T-cell (primary cell): ENCODE data around the gene ACAN. TPM values are rescaled to one million over a fixed set of nuclear protein-coding genes. Genes with fewer than 3 reads are reported as not detected.
A peak's percentile ranks its signal among the peaks of the same experiment; 100 is the strongest.

ENCODE experiments used
- ATAC-seq, 4 experiments: fragments of 200-7000 bp in 3 of 4; fragments of 150-1000 bp in 1 of 4; cut with Tn5 transposase; replicated peaks in 1 of 4; 1 replicate in 3 of 4; 2 replicates in 1 of 4; pipeline ENCODE4 v1.10.0; 2021; ENCODE audit warnings: moderate library complexity in 3 of 4, mild to moderate bottlenecking in 2 of 4, moderate number of reproducible peaks in 1 of 4
- CTCF ChIA-PET, 2 donors: fragments of 300-600 bp; sonication (Branson Sonifier 250); formaldehyde crosslinking; loops; one replicate each; lab custom pipeline; 2022; ENCODE audit warnings: antibody characterized with exemption in 2 of 2; lab: Charles Lee
- POLR2A ChIA-PET, 2 donors: fragments of 300-600 bp; sonication (Branson Sonifier 250); formaldehyde crosslinking; loops; one replicate each; lab custom pipeline; 2022; ENCODE audit warnings: antibody characterized with exemption in 2 of 2; lab: Charles Lee
- DNase-seq, 35 experiments: peaks; one replicate each; pipeline versions ENCODE4 v3.0.0 to v3.0.0-alpha.2; 2013 to 2023
- H3K27ac ChIP-seq: one replicate; pipeline ENCODE4 v1.5.1; 2013; ENCODE audit warnings: low read length
- H3K27me3 ChIP-seq, 2 experiments: replicated peaks in 1 of 2; 1 replicate in 1 of 2; 2 replicates in 1 of 2; pipeline versions ENCODE4 v1.6.1 to v1.7.0; 2013; ENCODE audit warnings: low read length in 1 of 2, mixed read lengths in 1 of 2; ENCODE audit not compliant: control insufficient read depth in 2 of 2, insufficient read depth in 2 of 2; ENCODE audit errors: extremely low read depth in 1 of 2
- H3K36me3 ChIP-seq, 2 donors: 1 replicate in 1 of 2; 2 replicates in 1 of 2; pipeline versions ENCODE4 v1.6.1 to v1.7.0; 2013; ENCODE audit warnings: low read length in 1 of 2; ENCODE audit not compliant: control insufficient read depth in 2 of 2, insufficient read depth in 1 of 2; ENCODE audit errors: extremely low read depth in 1 of 2
- H3K4me1 ChIP-seq, 2 experiments: 1 replicate in 1 of 2; 2 replicates in 1 of 2; pipeline versions ENCODE4 v1.6.1 to v1.7.0; 2013; ENCODE audit warnings: low read length in 2 of 2, mixed read lengths in 1 of 2; ENCODE audit not compliant: insufficient read depth in 2 of 2, control insufficient read depth in 1 of 2; ENCODE audit errors: extremely low read depth in 1 of 2
- H3K4me3 ChIP-seq, 2 donors: 1 replicate in 1 of 2; 2 replicates in 1 of 2; pipeline versions ENCODE4 v1.5.1 to v1.7.0; 2013; ENCODE audit warnings: mild to moderate bottlenecking in 2 of 2, low read length in 1 of 2, moderate library complexity in 1 of 2; ENCODE audit not compliant: control insufficient read depth in 1 of 2; ENCODE audit errors: extremely low read depth in 1 of 2
- H3K9me3 ChIP-seq: 2 replicates; pipeline ENCODE4 v1.7.0; 2013
- H3K27ac Mint-ChIP-seq, 2 donors: one replicate each; pipeline ENCODE4 v1.8.0; 2020 to 2021; ENCODE audit warnings: mild to moderate bottlenecking in 2 of 2, mixed read lengths in 2 of 2
- H3K27me3 Mint-ChIP-seq, 2 donors: one replicate each; pipeline ENCODE4 v1.8.0; 2021 to 2022; ENCODE audit warnings: mixed read lengths in 2 of 2
- H3K36me3 Mint-ChIP-seq: one replicate; pipeline ENCODE4 v1.8.0; 2021; ENCODE audit warnings: mixed read lengths
- H3K4me1 Mint-ChIP-seq, 3 donors: one replicate each; pipeline ENCODE4 v1.8.0; 2020 to 2022; ENCODE audit warnings: mixed read lengths in 3 of 3, mild to moderate bottlenecking in 1 of 3
- H3K4me3 Mint-ChIP-seq, 3 donors: one replicate each; pipeline ENCODE4 v1.8.0; 2020 to 2022; ENCODE audit warnings: mild to moderate bottlenecking in 3 of 3, mixed read lengths in 3 of 3, moderate library complexity in 3 of 3
- H3K9me3 Mint-ChIP-seq, 3 donors: one replicate each; pipeline ENCODE4 v1.8.0; 2020 to 2022; ENCODE audit warnings: mixed read lengths in 3 of 3
- WGBS: methylation state at CpG from one replicate; pipeline ENCODE4 v1.1.5; 2013; ENCODE audit warnings: missing lambda C conversion rate; ENCODE audit not compliant: insufficient coverage; 5-methylcytosine and 5-hydroxymethylcytosine counted together
- total RNA-seq, 35 experiments: library from RNA in 6 of 35; stranded (reverse) in 6 of 35; fragments of 120-200 nt in 1 of 35; gene quantifications; one replicate each; pipeline versions ENCODE4 v1.2.1 to v1.2.4 and lab custom pipeline; 2013 to 2026

ACAN gene
- total RNA-seq, 5 donors from 2014 or later (not counting 1 experiment from before 2014, with no cell fraction given): not detected

GRCh38 chr15:88877415-88877814 lies 74.2 kb downstream of the ACAN start:
- Histone ChIP-seq H3K27me3 (peaks cover 0 to 6% of the 10 kb centered on the region in 2 experiments), H3K9me3 (no peaks in the 10 kb centered on the region), H3K4me1 (no peaks in the 10 kb centered on the region), H3K36me3 (peaks cover 11 to 43% of the 10 kb centered on the region in 2 donors), H3K4me3 (no peak overlapping the region), H3K27ac (no peak overlapping the region)
- Mint-ChIP-seq H3K36me3 (peaks cover 46% of the 10 kb centered on the region), H3K4me3 (no peak overlapping the region), H3K4me1 (peaks cover 4 to 22% (median 5%) of the 10 kb centered on the region in 3 donors), H3K9me3 (no peaks in the 10 kb centered on the region), H3K27ac (no peak overlapping the region), H3K27me3 (no peaks in the 10 kb centered on the region)
- CTCF ChIA-PET: no interaction called here
- ATAC-seq (no peak), DNase-seq (no peak)
- WGBS: 90% methylated on average over 2 of the region's 11 CpGs
- POLR2A ChIA-PET: no interaction called here

- ATAC-seq (no peak), DNase-seq (no peak)
- ChIA-PET POLR2A (no interaction called here), CTCF (interaction anchor here in 1 of 2 donors (1.2 kb wide), 1 partner anchor 300 kb away, joined by 4 read pairs; no protein-coding TSS in a partner anchor)
- peaks cover 47% of the 10 kb centered on the region for H3K36me3 Mint-ChIP-seq
- H3K4me1 Mint-ChIP-seq: peaks cover 4 to 25% (median 5%) of the 10 kb centered on the region in 3 donors
- Histone ChIP-seq H3K27me3 (peaks cover 0 to 6% of the 10 kb centered on the region in 2 experiments), H3K4me3 (no peak overlapping the region), H3K4me1 (no peaks in the 10 kb centered on the region), H3K27ac (no peak overlapping the region), H3K9me3 (no peaks in the 10 kb centered on the region), H3K36me3 (peaks cover 11 to 45% of the 10 kb centered on the region in 2 donors)
- no peaks in the 10 kb centered on the region for H3K9me3 Mint-ChIP-seq
- WGBS: 94% methylated on average over 17 of the region's 22 CpGs
- no peaks in the 10 kb centered on the region for H3K27me3 Mint-ChIP-seq
- H3K27ac Mint-ChIP-seq: no peak overlapping the region
- H3K4me3 Mint-ChIP-seq: no peak overlapping the region
These were observed 74.7 kb downstream of the ACAN start for GRCh38 chr15:88877906-88878305.

GRCh38 chr15:88878720-88879184 lies 75.5 kb downstream of the ACAN start:
- H3K27me3 ChIP-seq: peaks cover 0 to 2% of the 10 kb centered on the region in 2 experiments
- no peaks in the 10 kb centered on the region for H3K4me1 ChIP-seq
- H3K27ac ChIP-seq: no peak overlapping the region
- no peaks in the 10 kb centered on the region for H3K27me3 Mint-ChIP-seq
- no peak overlapping the region for H3K27ac Mint-ChIP-seq
- H3K9me3 ChIP-seq: no peaks in the 10 kb centered on the region
- ChIA-PET CTCF (interaction anchor here in 1 of 2 donors (1.2 kb wide), 1 partner anchor 299 kb away, joined by 4 read pairs; no protein-coding TSS in a partner anchor), POLR2A (interaction anchor here in 1 of 2 donors (0.6 kb wide), 1 partner anchor 9 kb away, joined by 3 read pairs; no protein-coding TSS in a partner anchor)
- DNase-seq (peak in 17 of 35 experiments; percentile 11 to 42 (median 26)), ATAC-seq (peak; percentile 31 to 61 (median 58))
- peaks cover 51% of the 10 kb centered on the region for H3K36me3 Mint-ChIP-seq
- peaks cover 5 to 28% (median 8%) of the 10 kb centered on the region in 3 donors for H3K4me1 Mint-ChIP-seq
- H3K36me3 ChIP-seq: peaks cover 11 to 47% of the 10 kb centered on the region in 2 donors
- H3K4me3 ChIP-seq: no peak overlapping the region
- H3K9me3 Mint-ChIP-seq: no peaks in the 10 kb centered on the region
- H3K4me3 Mint-ChIP-seq: no peak overlapping the region
- 85% methylated on average over 18 of the region's 18 CpGs for WGBS

GRCh38 chr15:88880944-88881740 lies 77.9 kb downstream of the ACAN start:
- Histone ChIP-seq H3K36me3 (peaks cover 11 to 53% of the 10 kb centered on the region in 2 donors), H3K4me1 (no peaks in the 10 kb centered on the region), H3K9me3 (no peaks in the 10 kb centered on the region), H3K27me3 (no peaks in the 10 kb centered on the region), H3K27ac (no peak overlapping the region), H3K4me3 (no peak overlapping the region)
- DNase-seq (no peak), ATAC-seq (no peak)
- ChIA-PET POLR2A (no interaction called here), CTCF (no interaction called here)
- Mint-ChIP-seq H3K27ac (no peak overlapping the region), H3K36me3 (peaks cover 53% of the 10 kb centered on the region), H3K4me1 (peaks cover 9 to 40% (median 12%) of the 10 kb centered on the region in 3 donors), H3K27me3 (no peaks in the 10 kb centered on the region), H3K4me3 (no peak overlapping the region), H3K9me3 (no peaks in the 10 kb centered on the region)
- WGBS: 96% methylated on average over 21 of the region's 31 CpGs

- Mint-ChIP-seq H3K9me3 (no peaks in the 10 kb centered on the region), H3K27ac (no peak overlapping the region), H3K4me3 (no peak overlapping the region), H3K27me3 (no peaks in the 10 kb centered on the region), H3K36me3 (peaks cover 48% of the 10 kb centered on the region), H3K4me1 (peaks cover 9 to 36% (median 12%) of the 10 kb centered on the region in 3 donors)
- Histone ChIP-seq H3K4me1 (no peaks in the 10 kb centered on the region), H3K27ac (no peak overlapping the region), H3K36me3 (peaks cover 11 to 47% of the 10 kb centered on the region in 2 donors), H3K27me3 (no peaks in the 10 kb centered on the region), H3K9me3 (no peaks in the 10 kb centered on the region), H3K4me3 (no peak overlapping the region)
- ChIA-PET CTCF (interaction anchor here in 1 of 2 donors (0.6 kb wide), 1 partner anchor 323 kb away, joined by 4 read pairs; no protein-coding TSS in a partner anchor), POLR2A (no interaction called here)
- WGBS: 86% methylated on average over 2 of the region's 3 CpGs
- DNase-seq (no peak), ATAC-seq (no peak)
These were observed 78.5 kb downstream of the ACAN start for GRCh38 chr15:88881775-88882174.

GRCh38 chr15:88882785-88883184 lies 79.5 kb downstream of the ACAN start:
- 78% methylated on average over 1 of the region's 4 CpGs for WGBS
- no peak overlapping the region for H3K27ac ChIP-seq
- H3K4me3 Mint-ChIP-seq: no peak overlapping the region
- no peak for DNase-seq
- H3K27me3 ChIP-seq: no peaks in the 10 kb centered on the region
- no peaks in the 10 kb centered on the region for H3K9me3 ChIP-seq
- no peak overlapping the region for H3K27ac Mint-ChIP-seq
- POLR2A ChIA-PET: interaction anchor here in 1 of 2 donors (0.6 kb wide), 1 partner anchor 156 kb away, joined by 3 read pairs; no protein-coding TSS in a partner anchor
- ATAC-seq: no peak
- no peaks in the 10 kb centered on the region for H3K9me3 Mint-ChIP-seq
- no peaks in the 10 kb centered on the region for H3K27me3 Mint-ChIP-seq
- peaks cover 46% of the 10 kb centered on the region for H3K36me3 Mint-ChIP-seq
- H3K4me1 ChIP-seq: no peaks in the 10 kb centered on the region
- H3K4me1 Mint-ChIP-seq: peaks cover 9 to 31% (median 13%) of the 10 kb centered on the region in 3 donors
- CTCF ChIA-PET: interaction anchor here in 1 of 2 donors (0.6 kb wide), 1 partner anchor 175 kb away, joined by 3 read pairs; no protein-coding TSS in a partner anchor
- H3K36me3 ChIP-seq: peaks cover 11 to 37% of the 10 kb centered on the region in 2 donors
- no peak overlapping the region for H3K4me3 ChIP-seq
